Trophoblast cell (in vitro differentiated cells and primary cell): Measurements from ENCODE around the gene PDGFA.
A peak's percentile ranks its signal among the peaks of the same experiment; 100 is the strongest.

ENCODE experiments used
- DNase-seq, 2 donors: peaks; one replicate each; pipeline ENCODE4 v3.0.0-alpha.2; 2016
- H2AFZ ChIP-seq: 2 replicates; pipeline ENCODE4 v1.6.1; 2013; ENCODE audit warnings: low read length, moderate library complexity, mild to moderate bottlenecking; ENCODE audit not compliant: insufficient read depth, poor library complexity
- H2AK5ac ChIP-seq: 2 replicates; pipeline ENCODE4 v1.6.1; 2013; ENCODE audit warnings: mild to moderate bottlenecking, low read length
- H2BK120ac ChIP-seq: 2 replicates; pipeline ENCODE4 v1.6.1; 2013; ENCODE audit warnings: low read length, mild to moderate bottlenecking, moderate library complexity; ENCODE audit not compliant: insufficient read depth, poor library complexity
- H2BK12ac ChIP-seq: 2 replicates; pipeline ENCODE4 v1.6.1; 2013; ENCODE audit warnings: mild to moderate bottlenecking, low read length, moderate library complexity
- H2BK5ac ChIP-seq: 2 replicates; pipeline ENCODE4 v1.6.1; 2013; ENCODE audit warnings: low read length, low read depth, moderate library complexity, mild to moderate bottlenecking; ENCODE audit not compliant: poor library complexity
- H3K14ac ChIP-seq: 2 replicates; pipeline ENCODE4 v1.6.1; 2013; ENCODE audit warnings: mild to moderate bottlenecking, low read length
- H3K18ac ChIP-seq: 2 replicates; pipeline ENCODE4 v1.6.1; 2013; ENCODE audit warnings: mild to moderate bottlenecking, low read length
- H3K23ac ChIP-seq: 2 replicates; pipeline ENCODE4 v1.6.1; 2013; ENCODE audit warnings: low read length
- H3K27ac ChIP-seq: 2 replicates; pipeline ENCODE4 v1.5.1; 2013; ENCODE audit warnings: low read depth, mild to moderate bottlenecking, inconsistent platforms, low read length, moderate library complexity
- H3K27me3 ChIP-seq: 2 replicates; pipeline ENCODE4 v1.6.1; 2013; ENCODE audit warnings: inconsistent platforms, mild to moderate bottlenecking, low read length, moderate library complexity; ENCODE audit not compliant: insufficient read depth
- H3K36me3 ChIP-seq, 2 experiments: 1 replicate in 1 of 2; 2 replicates in 1 of 2; pipeline ENCODE4 v1.6.1; 2013; ENCODE audit warnings: low read length in 2 of 2, mild to moderate bottlenecking in 2 of 2, moderate library complexity in 1 of 2; ENCODE audit not compliant: insufficient read depth in 2 of 2, control insufficient read depth in 1 of 2
- H3K4ac ChIP-seq: 2 replicates; pipeline ENCODE4 v1.6.1; 2013; ENCODE audit warnings: low read depth, mild to moderate bottlenecking, low read length, moderate library complexity
- H3K4me1 ChIP-seq, 2 experiments: 1 replicate in 1 of 2; 2 replicates in 1 of 2; pipeline ENCODE4 v1.6.1; 2013; ENCODE audit warnings: low read length in 2 of 2, mild to moderate bottlenecking in 2 of 2, moderate library complexity in 1 of 2; ENCODE audit not compliant: insufficient read depth in 2 of 2, control insufficient read depth in 1 of 2
- H3K4me2 ChIP-seq: 2 replicates; pipeline ENCODE4 v1.6.1; 2013; ENCODE audit warnings: inconsistent platforms, mild to moderate bottlenecking, low read length, moderate library complexity
- H3K4me3 ChIP-seq: 2 replicates; pipeline ENCODE4 v1.5.1; 2013; ENCODE audit warnings: mild to moderate bottlenecking, low read depth, low read length, inconsistent platforms
- H3K79me1 ChIP-seq: one replicate; pipeline ENCODE4 v1.6.1; 2013; ENCODE audit warnings: low read length
- H3K79me2 ChIP-seq: 2 replicates; pipeline ENCODE4 v1.6.1; 2013; ENCODE audit warnings: low read length, mild to moderate bottlenecking; ENCODE audit not compliant: control insufficient read depth, insufficient read depth, poor library complexity
- H3K9ac ChIP-seq: 2 replicates; pipeline ENCODE4 v1.6.1; 2013; ENCODE audit warnings: mild to moderate bottlenecking, low read length
- H3K9me3 ChIP-seq: 2 replicates; pipeline ENCODE4 v1.6.1; 2013; ENCODE audit warnings: low read depth, mild to moderate bottlenecking, control low read depth, inconsistent platforms, low read length; ENCODE audit not compliant: insufficient read depth
- H4K12ac ChIP-seq: 2 replicates; pipeline ENCODE4 v1.6.1; 2013; ENCODE audit warnings: low read depth, mild to moderate bottlenecking, low read length, moderate library complexity
- H4K8ac ChIP-seq: 2 replicates; pipeline ENCODE4 v1.6.1; 2013; ENCODE audit warnings: low read depth, mild to moderate bottlenecking, low read length, moderate library complexity
- H4K91ac ChIP-seq: one replicate; pipeline ENCODE4 v1.6.1; 2013; ENCODE audit warnings: low read depth, mild to moderate bottlenecking, low read length, moderate library complexity
- WGBS: extraction: QIAGEN DNeasy Blood & Tissue Kit; methylation state at CpG from one replicate; pipeline ENCODE4 v1.1.7; 2013; ENCODE audit warnings: missing lambda C conversion rate; ENCODE audit not compliant: insufficient read length, insufficient coverage; ENCODE audit errors: extremely low coverage; 5-methylcytosine and 5-hydroxymethylcytosine counted together

The PDGFA gene

DNA sequence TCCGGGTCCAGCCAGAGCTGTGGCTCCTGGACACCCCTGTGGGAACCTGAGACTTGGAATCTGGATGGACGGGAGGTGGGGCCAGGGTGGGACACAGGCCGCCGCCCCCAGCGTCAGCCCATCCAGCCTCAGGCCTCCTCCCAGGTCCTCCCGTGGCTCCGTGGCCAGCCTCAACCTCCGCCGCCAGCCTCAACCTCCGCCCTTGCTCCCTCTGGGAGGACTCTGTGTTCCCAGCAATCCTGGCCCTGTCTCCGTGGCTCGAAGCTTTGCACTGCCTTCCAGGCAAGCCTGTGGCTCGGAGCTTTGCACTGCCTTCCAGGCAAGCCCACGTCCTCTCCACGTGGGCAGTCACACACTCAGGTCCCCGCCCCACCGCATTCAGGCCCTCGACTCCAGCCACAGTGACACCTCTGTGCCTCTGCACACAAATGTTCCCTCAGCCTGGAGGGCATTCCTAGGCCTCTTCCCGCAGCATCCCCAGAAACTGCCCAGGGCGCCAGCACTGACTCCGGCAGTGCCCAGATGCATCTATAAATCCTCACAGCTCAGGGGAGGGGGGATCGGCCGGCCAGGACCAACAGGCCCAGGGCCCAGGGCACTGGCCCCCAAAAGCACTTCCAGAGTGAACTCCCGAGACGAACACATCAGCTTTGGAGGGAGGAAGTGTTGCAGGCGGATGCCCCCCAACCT is 44.7 kb upstream of the PDGFA start:
- H3K4me2 ChIP-seq = no peak overlapping the region
- H3K14ac ChIP-seq = no peak overlapping the region
- H2BK5ac ChIP-seq = no peak overlapping the region
- no peak overlapping the region for H4K91ac ChIP-seq
- no peak overlapping the region for H3K4ac ChIP-seq
- no peak overlapping the region for H3K9ac ChIP-seq
- no peak overlapping the region for H2BK120ac ChIP-seq
- peaks cover 0 to 3% of the 10 kb centered on the region in 2 experiments for H3K36me3 ChIP-seq
- peak in 1 of 2 donors; percentile 10 for DNase-seq
- H2AFZ ChIP-seq = no peak overlapping the region
- H3K27ac ChIP-seq = no peak overlapping the region
- H2AK5ac ChIP-seq = no peak overlapping the region
- no peak overlapping the region for H3K18ac ChIP-seq
- H4K12ac ChIP-seq = no peak overlapping the region
- no peak overlapping the region for H4K8ac ChIP-seq
- H3K23ac ChIP-seq = no peak overlapping the region
- WGBS = no CpG with 5 or more reads among the region's 26 CpGs
- H3K27me3 ChIP-seq = no peaks in the 10 kb centered on the region
- peaks cover 7% of the 10 kb centered on the region for H3K9me3 ChIP-seq
- no peak overlapping the region for H3K4me3 ChIP-seq
- H3K79me1 ChIP-seq = no peaks in the 10 kb centered on the region
- no peak overlapping the region for H2BK12ac ChIP-seq
- no peaks in the 10 kb centered on the region for H3K4me1 ChIP-seq
- no peaks in the 10 kb centered on the region for H3K79me2 ChIP-seq

DNA sequence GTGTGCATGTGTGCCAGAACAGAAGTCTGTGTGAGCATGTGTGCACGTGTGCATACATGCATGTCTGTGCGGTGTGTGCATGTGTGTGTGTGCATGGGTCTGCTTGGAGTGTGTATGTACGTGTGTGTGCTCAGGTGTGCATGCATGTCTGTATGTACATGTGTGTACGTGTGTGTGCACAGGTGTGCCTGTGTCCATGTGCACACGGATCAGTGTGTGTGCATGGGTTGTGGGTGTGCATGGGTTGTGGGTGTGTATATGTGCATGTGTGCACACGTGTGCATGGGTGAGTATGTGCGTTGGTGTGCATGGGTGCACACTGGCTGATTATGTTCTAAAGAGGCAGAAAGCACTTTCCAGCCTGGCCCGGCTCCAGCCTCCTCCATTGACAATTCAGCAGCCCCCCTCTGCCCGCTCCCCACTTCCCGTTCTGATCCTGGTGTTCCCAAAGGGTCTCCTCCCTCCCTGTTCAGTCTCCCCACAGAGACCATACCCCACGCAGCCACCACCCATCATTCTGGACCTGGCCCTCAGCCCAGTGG is 44.1 kb upstream of the PDGFA start:
- Histone ChIP-seq H3K9me3 (peaks cover 6% of the 10 kb centered on the region), H4K12ac (no peak overlapping the region), H3K79me1 (no peaks in the 10 kb centered on the region), H3K27ac (no peak overlapping the region), H3K36me3 (peaks cover 0 to 3% of the 10 kb centered on the region in 2 experiments), H2BK5ac (no peak overlapping the region), H3K4me3 (peak overlapping the region; percentile 60), H3K18ac (no peak overlapping the region), H2BK120ac (no peak overlapping the region), H3K9ac (no peak overlapping the region), H4K8ac (no peak overlapping the region), H3K4ac (no peak overlapping the region), H4K91ac (no peak overlapping the region), H2BK12ac (no peak overlapping the region), H3K4me1 (no peaks in the 10 kb centered on the region), H3K27me3 (no peaks in the 10 kb centered on the region), H3K4me2 (no peak overlapping the region), H2AFZ (no peak overlapping the region), H3K23ac (peak overlapping the region; percentile 19), H3K14ac (no peak overlapping the region), H2AK5ac (no peak overlapping the region), H3K79me2 (no peaks in the 10 kb centered on the region)
- no CpG with 5 or more reads among the region's 11 CpGs for WGBS
- DNase-seq = no peak

- DNase-seq = no peak
- no CpG with 5 or more reads among the region's 17 CpGs for WGBS
- Histone ChIP-seq H2AK5ac (no peak overlapping the region), H2BK120ac (no peak overlapping the region), H3K79me1 (no peaks in the 10 kb centered on the region), H3K23ac (no peak overlapping the region), H3K36me3 (peaks cover 0 to 3% of the 10 kb centered on the region in 2 experiments), H3K27ac (no peak overlapping the region), H3K79me2 (no peaks in the 10 kb centered on the region), H3K4me2 (no peak overlapping the region), H3K4me3 (no peak overlapping the region), H4K12ac (no peak overlapping the region), H2BK12ac (no peak overlapping the region), H2BK5ac (no peak overlapping the region), H4K91ac (no peak overlapping the region), H3K4me1 (no peaks in the 10 kb centered on the region), H4K8ac (no peak overlapping the region), H2AFZ (no peak overlapping the region), H3K27me3 (no peaks in the 10 kb centered on the region), H3K9me3 (peaks cover 6% of the 10 kb centered on the region), H3K4ac (no peak overlapping the region), H3K14ac (no peak overlapping the region), H3K9ac (no peak overlapping the region), H3K18ac (no peak overlapping the region)
Measured at GRCh38 chr7:562789-563628, 43.4 kb upstream of the PDGFA start.

DNA sequence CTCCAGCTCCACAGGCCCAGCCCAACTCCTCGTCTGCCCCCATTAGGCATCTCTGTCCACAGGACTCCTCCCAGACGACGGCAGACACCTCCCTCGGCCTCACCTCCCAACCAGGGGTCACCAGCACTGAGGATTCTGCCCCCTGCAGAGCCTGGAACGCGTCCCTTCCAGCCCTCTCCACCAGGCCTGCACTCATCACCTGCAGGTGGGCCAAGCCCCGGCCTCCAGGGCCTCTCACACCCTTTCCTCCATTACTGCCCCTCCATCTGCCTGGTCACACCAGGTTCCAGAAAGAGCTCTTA is 42.7 kb upstream of the PDGFA start:
- H3K4ac ChIP-seq = no peak overlapping the region
- H3K4me2 ChIP-seq = no peak overlapping the region
- no peak overlapping the region for H2BK12ac ChIP-seq
- H2AFZ ChIP-seq = no peak overlapping the region
- H2BK120ac ChIP-seq = no peak overlapping the region
- no peak overlapping the region for H4K8ac ChIP-seq
- DNase-seq = no peak
- H3K4me3 ChIP-seq = no peak overlapping the region
- H4K12ac ChIP-seq = no peak overlapping the region
- no CpG with 5 or more reads among the region's 7 CpGs for WGBS
- H4K91ac ChIP-seq = no peak overlapping the region
- H3K18ac ChIP-seq = no peak overlapping the region
- no peak overlapping the region for H2BK5ac ChIP-seq
- H3K4me1 ChIP-seq = no peaks in the 10 kb centered on the region
- no peak overlapping the region for H3K9ac ChIP-seq
- no peak overlapping the region for H3K23ac ChIP-seq
- no peak overlapping the region for H3K27ac ChIP-seq
- H3K79me2 ChIP-seq = no peaks in the 10 kb centered on the region
- peaks cover 7% of the 10 kb centered on the region for H3K9me3 ChIP-seq
- H2AK5ac ChIP-seq = no peak overlapping the region
- no peaks in the 10 kb centered on the region for H3K79me1 ChIP-seq
- peaks cover 0 to 3% of the 10 kb centered on the region in 2 experiments for H3K36me3 ChIP-seq
- no peaks in the 10 kb centered on the region for H3K27me3 ChIP-seq
- no peak overlapping the region for H3K14ac ChIP-seq
